ENCODE measurements around the gene NCS1.

DNA sequence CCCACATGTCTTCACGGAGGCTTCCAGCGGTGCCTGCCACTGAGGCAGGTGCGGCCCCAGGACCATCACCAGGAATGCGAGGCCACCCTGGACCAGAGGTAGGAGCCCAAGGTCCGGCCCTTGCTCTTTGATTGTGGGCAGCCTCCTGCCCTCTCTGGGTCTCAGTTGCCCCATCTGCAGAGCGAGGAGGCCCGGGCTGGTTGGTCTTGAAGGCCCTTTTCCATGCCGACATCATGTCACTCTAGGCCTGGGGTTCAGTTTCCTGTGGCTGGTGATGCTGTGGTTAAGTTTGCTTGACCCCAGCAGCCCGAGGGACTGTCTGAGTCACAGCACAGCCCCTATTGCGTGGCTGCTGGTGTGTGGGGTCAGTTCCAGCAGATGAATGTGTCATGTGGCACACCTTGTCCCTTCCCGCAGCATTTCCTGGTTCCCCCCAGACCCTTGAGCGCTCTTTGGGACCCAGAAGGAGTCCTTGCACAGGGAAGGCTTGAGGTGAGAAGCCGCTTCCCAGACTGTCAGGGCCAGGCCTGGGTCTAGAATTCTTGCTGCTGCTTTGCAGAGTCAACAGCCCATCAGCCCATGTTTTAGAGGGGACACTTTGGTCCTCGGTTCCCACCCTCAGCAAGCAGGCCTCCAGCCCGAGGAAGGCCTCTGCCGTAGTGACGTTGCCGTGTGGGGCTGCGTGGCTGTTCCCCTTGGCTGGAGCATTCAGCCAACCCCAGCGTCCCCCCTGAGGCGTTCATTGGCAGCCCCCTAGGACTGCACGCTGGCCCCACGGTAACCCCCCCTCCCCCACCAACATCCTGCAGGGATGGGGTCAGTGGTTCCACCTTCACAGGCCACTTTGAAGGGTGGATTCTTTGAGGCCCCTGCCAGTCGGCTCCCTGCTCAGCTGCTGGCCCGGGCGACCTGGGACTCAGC, 62.4 kb downstream of the NCS1 start:
- TF ChIP-seq POLR2A (IDR thresholded peaks at IDR 0.05; ENCODE audit: low read depth) = no peak
- TF ChIP-seq POLR2AphosphoS5 (IDR thresholded peaks at IDR 0.05) = no peak

Measured in esophagus muscularis mucosa (tissue), 2 donors.